Vagina (tissue), 2 donors: ENCODE results near the gene CCNK. TPM values are rescaled to one million over a fixed set of nuclear protein-coding genes. Genes with fewer than 3 reads are reported as not detected.

Experiments
- DNase-seq, 2 donors: peaks; one replicate each; pipeline ENCODE4 v3.0.0-alpha.2; 2017; ENCODE audit errors: extremely low spot score in 2 of 2
- H3K27ac ChIP-seq: fragments of 200-600 bp; sonication (generic); one replicate; pipeline ENCODE4 v1.5.1; 2019
- H3K27me3 ChIP-seq: fragments of 200-600 bp; sonication (generic); one replicate; pipeline ENCODE4 v1.5.1; 2019
- H3K36me3 ChIP-seq, 2 donors: fragments of 200-600 bp; sonication (generic); one replicate each; pipeline ENCODE4 v1.5.1; 2017 to 2019
- H3K4me1 ChIP-seq: fragments of 200-600 bp; sonication (generic); one replicate; pipeline ENCODE4 v1.5.1; 2019
- H3K4me3 ChIP-seq, 2 donors: fragments of 200-600 bp; sonication (generic); 1 replicate in 1 of 2; 2 replicates in 1 of 2; pipeline ENCODE4 v1.5.1; 2016 to 2019
- H3K9me3 ChIP-seq: fragments of 200-600 bp; sonication (generic); one replicate; pipeline ENCODE4 v1.5.1; 2019
- CTCF ChIP-seq, 3 experiments: fragments of 450-650 bp in 2 of 3; fragments of 200-600 bp in 1 of 3; sonication (generic) in 1 of 3; IDR thresholded peaks; one replicate each; pipeline ENCODE4 v1.5.1; 2017 to 2019; ENCODE audit warnings: antibody characterized with exemption in 3 of 3, mild to moderate bottlenecking in 2 of 3, moderate library complexity in 2 of 3
- POLR2A ChIP-seq, 2 donors: fragments of 450-650 bp; IDR thresholded peaks; one replicate each; pipeline ENCODE4 v1.6.1; 2017; ENCODE audit warnings: antibody characterized with exemption in 2 of 2, mild to moderate bottlenecking in 2 of 2, moderate library complexity in 2 of 2
- POLR2AphosphoS5 ChIP-seq, 2 donors: sonication (generic); formaldehyde crosslinking; IDR thresholded peaks; one replicate each; pipeline ENCODE4 v1.9.0; 2017; ENCODE audit warnings: antibody characterized with exemption in 2 of 2, mild to moderate bottlenecking in 2 of 2, low read depth in 1 of 2; ENCODE audit not compliant: insufficient read depth in 1 of 2
- intact Hi-C: fragments of 100-400 bp; cut with DNase I; formaldehyde crosslinking; loops from one replicate; pipeline ENCODE4 v1.15.1; 2023
- total RNA-seq: library from RNA; depleted of rRNA; stranded (reverse); fragments of >200 nt; gene quantifications from one replicate; pipeline ENCODE4 v1.2.3, GENCODE V29; 2016

Gene CCNK
- total RNA-seq, 1 donor from 2014 or later, result 27.5 TPM

GRCh38 chr14:99511421-99512109, 30.4 kb downstream of the CCNK start:
- Histone ChIP-seq H3K4me3 (no peak overlapping the region), H3K27me3 (no peaks in the 10 kb centered on the region), H3K4me1 (peaks cover 16% of the 10 kb centered on the region), H3K27ac (peak overlapping the region; percentile 10), H3K9me3 (no peaks in the 10 kb centered on the region), H3K36me3 (peaks cover 0 to 57% of the 10 kb centered on the region in 2 donors)
- intact Hi-C loops, result no loop called here
- peak; percentile 83 to 84 for DNase-seq
- no peak for TF ChIP-seq POLR2AphosphoS5 (IDR thresholded peaks at IDR 0.05; ENCODE audit: insufficient read depth in 1 of 2, low read depth in 1 of 2)
- no peak for TF ChIP-seq CTCF (IDR thresholded peaks at IDR 0.05)
- TF ChIP-seq POLR2A (IDR thresholded peaks at IDR 0.05), result no peak

- no peak overlapping the region for H3K4me3 ChIP-seq
- peaks cover 0 to 52% of the 10 kb centered on the region in 2 donors for H3K36me3 ChIP-seq
- peak overlapping the region; percentile 10 for H3K27ac ChIP-seq
- H3K4me1 ChIP-seq, result peaks cover 16% of the 10 kb centered on the region
- DNase-seq, result no peak
- H3K9me3 ChIP-seq, result no peaks in the 10 kb centered on the region
- H3K27me3 ChIP-seq, result no peaks in the 10 kb centered on the region
- TF ChIP-seq CTCF (IDR thresholded peaks at IDR 0.05) (no peak), POLR2AphosphoS5 (IDR thresholded peaks at IDR 0.05; ENCODE audit: insufficient read depth in 1 of 2, low read depth in 1 of 2) (no peak), POLR2A (IDR thresholded peaks at IDR 0.05) (no peak)
- intact Hi-C loops, result no loop called here
These were observed 30.9 kb downstream of the CCNK start for GRCh38 chr14:99512110-99512449.

GRCh38 chr14:99512571-99513182, 31.5 kb downstream of the CCNK start:
- Histone ChIP-seq H3K27ac (no peak overlapping the region), H3K27me3 (no peaks in the 10 kb centered on the region), H3K9me3 (no peaks in the 10 kb centered on the region), H3K4me3 (no peak overlapping the region), H3K4me1 (peaks cover 16% of the 10 kb centered on the region), H3K36me3 (peaks cover 0 to 46% of the 10 kb centered on the region in 2 donors)
- peak; percentile 72 for DNase-seq
- TF ChIP-seq POLR2A (IDR thresholded peaks at IDR 0.05), result no peak
- intact Hi-C loops, result no loop called here

GRCh38 chr14:99513183-99513694, 32.0 kb downstream of the CCNK start:
- no peak for TF ChIP-seq POLR2AphosphoS5 (IDR thresholded peaks at IDR 0.05; ENCODE audit: insufficient read depth in 1 of 2, low read depth in 1 of 2)
- TF ChIP-seq CTCF (IDR thresholded peaks at IDR 0.05), result no peak
- TF ChIP-seq POLR2A (IDR thresholded peaks at IDR 0.05), result no peak
- no peaks in the 10 kb centered on the region for H3K27me3 ChIP-seq
- intact Hi-C loops, result no loop called here
- peaks cover 16% of the 10 kb centered on the region for H3K4me1 ChIP-seq
- DNase-seq, result no peak
- H3K36me3 ChIP-seq, result peaks cover 0 to 40% of the 10 kb centered on the region in 2 donors
- H3K9me3 ChIP-seq, result no peaks in the 10 kb centered on the region
- H3K27ac ChIP-seq, result no peak overlapping the region
- no peak overlapping the region for H3K4me3 ChIP-seq

GRCh38 chr14:99513946-99514551, 32.8 kb downstream of the CCNK start:
- H3K4me3 ChIP-seq, result no peak overlapping the region
- no peaks in the 10 kb centered on the region for H3K27me3 ChIP-seq
- no peaks in the 10 kb centered on the region for H3K9me3 ChIP-seq
- peaks cover 21% of the 10 kb centered on the region for H3K4me1 ChIP-seq
- no peak for DNase-seq
- TF ChIP-seq POLR2A (IDR thresholded peaks at IDR 0.05) (no peak), CTCF (IDR thresholded peaks at IDR 0.05) (no peak), POLR2AphosphoS5 (IDR thresholded peaks at IDR 0.05; ENCODE audit: insufficient read depth in 1 of 2, low read depth in 1 of 2) (no peak)
- H3K36me3 ChIP-seq, result peaks cover 0 to 32% of the 10 kb centered on the region in 2 donors
- intact Hi-C loops, result no loop called here
- no peak overlapping the region for H3K27ac ChIP-seq
